HG03565 (cell line): ENCODE data around the gene SNX20.

Experiments used
- ATAC-seq: cut with Tn5 transposase; IDR thresholded peaks from one replicate; pipeline ENCODE4 v1.9.1; 2021; ENCODE audit warnings: mild to moderate bottlenecking, moderate library complexity; ENCODE audit not compliant: unreplicated experiment

SNX20 gene

DNA sequence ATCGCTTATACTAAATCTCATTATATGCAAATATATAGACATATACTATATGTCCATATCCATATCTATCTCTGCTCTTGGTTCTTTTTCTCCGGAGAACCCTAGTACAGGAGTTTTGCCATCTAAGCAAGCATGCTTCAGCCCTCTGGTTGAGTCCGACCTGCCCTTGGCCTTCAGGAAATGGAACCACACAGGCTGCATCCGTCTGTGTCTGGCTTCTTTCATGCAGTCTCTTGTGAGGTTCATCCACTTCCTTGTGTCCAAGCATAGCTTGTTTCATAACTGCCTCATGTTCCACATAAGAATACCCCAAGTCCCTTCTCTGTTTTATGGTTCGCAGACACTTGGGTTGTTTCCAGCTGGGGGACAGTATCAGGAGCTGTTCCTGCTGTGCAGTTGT lies 16.8 kb downstream of the SNX20 start:
- ATAC-seq: no peak

GRCh38 chr16:50662306-50662940 lies 18.7 kb downstream of the SNX20 start:
- ATAC-seq: no peak

DNA sequence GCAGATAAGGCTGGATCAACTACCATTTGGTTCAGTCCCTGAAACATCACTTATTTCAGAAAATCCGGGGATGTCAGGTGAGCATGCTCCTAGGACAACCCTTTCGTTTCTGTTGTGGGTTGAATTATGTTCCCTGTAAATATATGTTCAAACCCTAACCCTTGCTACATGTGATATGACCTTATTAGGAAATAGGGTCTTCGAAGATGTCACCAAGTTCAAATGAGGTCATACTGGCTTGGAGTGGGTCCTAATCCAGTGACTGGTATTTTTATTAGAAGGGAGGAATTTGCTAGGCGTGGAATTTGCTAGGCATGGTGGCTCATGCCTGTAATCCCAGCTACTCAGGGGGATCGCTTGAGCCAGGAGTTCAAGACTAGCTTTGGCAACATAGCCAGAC lies 21.3 kb downstream of the SNX20 start:
- ATAC-seq: no peak

- ATAC-seq: no peak
Observed at GRCh38 chr16:50657241-50657640, 23.9 kb downstream of the SNX20 start.

DNA sequence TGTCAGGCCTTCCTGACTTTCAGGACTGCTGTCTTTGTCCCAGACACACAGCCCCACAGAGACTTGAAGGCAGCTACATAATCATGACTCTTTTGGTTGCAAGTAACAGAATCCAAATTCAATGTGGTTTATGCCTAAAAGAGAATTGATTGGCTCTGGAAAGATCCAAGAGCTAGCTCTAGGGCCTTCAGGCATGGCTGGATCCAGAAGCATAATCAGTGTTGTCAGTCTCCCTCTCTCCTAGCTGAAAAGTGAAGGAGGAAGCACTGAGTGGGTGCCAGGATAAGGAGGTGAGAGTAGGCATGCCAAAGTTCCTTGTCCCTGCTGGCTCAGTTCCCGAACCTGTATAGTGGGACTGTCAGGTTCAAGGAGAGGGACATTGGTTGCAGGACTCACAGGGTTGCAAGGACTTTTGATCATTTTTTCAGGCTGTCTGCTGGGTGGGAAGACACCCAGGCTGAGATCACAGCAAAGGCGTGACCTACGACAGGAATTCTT lies 25.5 kb downstream of the SNX20 start:
- no peak for ATAC-seq

GRCh38 chr16:50653633-50654519 lies 27.2 kb downstream of the SNX20 start:
- no peak for ATAC-seq

- ATAC-seq: no peak
Observed at GRCh38 chr16:50652836-50653425, 28.2 kb downstream of the SNX20 start.

- no peak for ATAC-seq
Observed at GRCh38 chr16:50651835-50652438, 29.2 kb downstream of the SNX20 start.

DNA sequence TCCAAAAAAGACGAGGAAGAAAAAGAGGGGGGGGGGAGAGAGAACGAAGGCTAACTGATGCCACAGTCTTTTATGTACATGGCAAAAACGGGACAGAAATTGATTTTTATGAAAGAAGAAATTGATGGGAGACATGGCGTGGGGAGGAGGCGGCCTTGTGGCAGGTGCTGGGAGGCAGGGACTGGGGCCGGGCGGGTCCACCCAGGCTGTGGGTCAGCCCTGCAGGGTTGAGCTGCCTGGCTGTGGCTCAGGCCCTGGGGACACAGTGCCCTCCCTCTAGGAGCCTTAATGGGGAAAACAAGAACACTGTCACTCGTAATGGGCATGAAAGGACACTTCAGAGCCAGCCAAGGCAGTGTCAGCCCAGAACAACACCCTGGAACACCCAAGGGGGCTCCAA lies 34.8 kb downstream of the SNX20 start:
- no peak for ATAC-seq

- no peak for ATAC-seq
Observed at GRCh38 chr16:50645563-50646220, 35.4 kb downstream of the SNX20 start.

DNA sequence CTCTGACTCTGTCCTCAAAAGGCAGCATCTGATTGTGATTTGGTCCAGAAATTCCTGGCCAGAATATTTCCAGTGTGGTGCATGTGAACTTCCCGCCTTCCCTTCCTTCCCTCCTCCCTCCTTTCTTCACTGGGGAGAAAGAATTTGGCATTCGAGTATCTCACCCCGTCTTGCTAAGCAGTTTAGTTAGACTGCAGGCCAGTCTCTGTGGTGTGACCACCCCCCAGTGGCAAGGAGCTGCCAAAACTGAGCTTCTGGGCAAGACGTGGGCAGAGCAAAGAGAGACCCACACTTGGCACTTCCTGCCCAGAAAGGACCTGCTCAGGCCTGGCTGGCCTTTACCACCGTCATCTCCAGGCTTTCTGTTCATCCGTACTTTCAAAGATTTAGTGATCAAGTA lies 36.4 kb downstream of the SNX20 start:
- ATAC-seq: no peak

DNA sequence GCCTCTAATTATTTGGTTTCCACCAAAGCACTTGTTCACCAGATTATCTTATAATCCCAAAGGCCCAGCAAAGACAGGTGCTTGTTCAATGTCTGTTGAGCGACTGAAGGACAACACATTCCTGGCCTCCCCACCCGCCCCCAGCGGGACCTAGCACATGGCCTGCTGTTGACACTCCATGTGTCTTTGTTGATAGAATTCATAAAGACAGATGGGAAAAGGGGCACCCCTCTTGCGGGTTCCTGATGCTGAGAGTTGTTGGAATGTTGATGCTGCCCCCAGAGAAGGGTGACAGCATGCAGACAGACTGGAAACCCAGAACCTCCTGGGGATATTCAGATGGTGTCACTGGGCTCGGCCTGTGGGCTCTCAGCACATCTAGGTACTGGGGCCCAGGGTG lies 36.9 kb downstream of the SNX20 start:
- ATAC-seq: no peak

GRCh38 chr16:50643192-50643591 lies 37.9 kb downstream of the SNX20 start:
- no peak for ATAC-seq

GRCh38 chr16:50642349-50642748 lies 38.8 kb downstream of the SNX20 start:
- ATAC-seq: no peak

DNA sequence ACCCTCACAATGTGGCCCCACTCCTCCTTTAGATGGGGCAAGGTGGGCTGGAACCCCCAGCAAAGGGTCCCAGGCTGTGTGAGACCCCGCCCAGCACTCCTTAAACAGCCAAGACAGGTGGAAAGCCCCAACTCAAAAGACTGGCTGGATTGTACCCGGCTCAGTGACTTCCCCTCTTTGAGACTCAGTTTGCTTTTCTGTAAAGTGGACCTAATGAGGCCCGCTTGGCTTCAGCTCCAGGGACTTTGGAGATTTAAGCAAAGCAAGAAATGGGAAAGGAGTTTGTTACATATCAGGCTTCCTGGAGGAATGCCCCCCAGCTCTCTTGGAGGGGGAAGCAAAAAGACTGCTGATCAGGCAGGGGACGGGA lies 39.3 kb downstream of the SNX20 start:
- ATAC-seq: no peak

GRCh38 chr16:50640919-50641817 lies 39.9 kb downstream of the SNX20 start:
- no peak for ATAC-seq

GRCh38 chr16:50640391-50640790 lies 40.7 kb downstream of the SNX20 start:
- ATAC-seq: no peak

DNA sequence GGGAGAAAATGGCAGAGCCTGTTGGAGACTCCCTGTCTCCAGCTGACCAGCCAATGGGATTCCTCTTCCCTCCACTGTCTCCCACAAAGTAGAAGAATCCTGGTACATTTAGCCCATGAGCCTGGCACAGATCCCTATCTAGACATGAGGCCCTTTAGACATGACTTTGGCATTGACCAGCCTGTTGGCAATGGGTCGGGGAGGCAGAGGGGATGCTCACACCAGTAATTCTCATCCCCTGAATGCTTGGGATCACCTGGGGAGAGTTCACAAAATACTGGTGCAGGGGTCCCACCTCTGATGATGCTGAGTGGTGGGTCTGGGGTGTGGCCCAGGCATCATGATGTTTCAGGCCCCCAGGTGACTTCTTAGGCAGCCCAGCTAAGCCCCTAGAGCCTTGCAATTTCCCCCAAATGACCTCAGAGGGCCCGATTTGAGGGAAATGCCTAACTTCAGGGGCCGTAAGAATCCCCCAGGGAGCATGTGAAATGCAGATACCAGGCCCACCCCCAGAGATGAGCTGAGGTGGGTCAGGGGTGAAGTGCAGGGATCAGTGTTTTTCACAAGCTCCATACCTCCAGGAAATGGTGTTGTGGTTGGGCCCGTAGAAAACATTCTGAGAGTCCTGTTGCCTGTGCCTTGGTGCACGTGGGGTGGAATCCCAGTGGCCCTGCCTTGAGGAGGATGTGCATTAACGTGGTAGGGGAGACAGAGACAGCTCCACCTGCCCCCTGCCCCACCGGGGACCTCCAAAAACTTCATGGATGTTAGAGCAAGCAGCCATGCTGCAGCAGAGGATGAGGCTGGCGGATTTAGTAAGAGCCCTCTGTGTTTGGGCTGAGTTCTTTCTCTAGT lies 42.1 kb downstream of the SNX20 start:
- ATAC-seq: no peak
